Stomach smooth muscle (tissue), 2 donors: ENCODE results near the gene ARMC9.

Source experiments
- H3K27ac ChIP-seq: one replicate; pipeline ENCODE4 v1.7.0; 2013; ENCODE audit warnings: mild to moderate bottlenecking, low read length, inconsistent platforms
- H3K27me3 ChIP-seq, 2 donors: one replicate each; pipeline ENCODE4 v1.7.0; 2013; ENCODE audit warnings: low read length in 2 of 2; ENCODE audit not compliant: insufficient read depth in 2 of 2, control insufficient read depth in 1 of 2
- H3K36me3 ChIP-seq, 2 donors: one replicate each; pipeline ENCODE4 v1.7.0; 2013; ENCODE audit warnings: low read length in 2 of 2; ENCODE audit not compliant: control insufficient read depth in 2 of 2, insufficient read depth in 2 of 2
- H3K4me1 ChIP-seq: one replicate; pipeline ENCODE4 v1.7.0; 2013; ENCODE audit warnings: low read length; ENCODE audit not compliant: control insufficient read depth, insufficient read depth
- H3K4me3 ChIP-seq, 2 donors: one replicate each; pipeline ENCODE4 v1.7.0; 2013; ENCODE audit warnings: low read length in 2 of 2
- H3K9ac ChIP-seq, 2 donors: one replicate each; pipeline ENCODE4 v1.7.0; 2013; ENCODE audit warnings: low read length in 2 of 2, mild to moderate bottlenecking in 1 of 2
- H3K9me3 ChIP-seq, 2 donors: one replicate each; pipeline ENCODE4 v1.7.0; 2013; ENCODE audit warnings: low read length in 2 of 2; ENCODE audit not compliant: control insufficient read depth in 2 of 2
- donor health status: healthy.
- donor health status: Pancreatic carcinoma.

ARMC9 gene

DNA sequence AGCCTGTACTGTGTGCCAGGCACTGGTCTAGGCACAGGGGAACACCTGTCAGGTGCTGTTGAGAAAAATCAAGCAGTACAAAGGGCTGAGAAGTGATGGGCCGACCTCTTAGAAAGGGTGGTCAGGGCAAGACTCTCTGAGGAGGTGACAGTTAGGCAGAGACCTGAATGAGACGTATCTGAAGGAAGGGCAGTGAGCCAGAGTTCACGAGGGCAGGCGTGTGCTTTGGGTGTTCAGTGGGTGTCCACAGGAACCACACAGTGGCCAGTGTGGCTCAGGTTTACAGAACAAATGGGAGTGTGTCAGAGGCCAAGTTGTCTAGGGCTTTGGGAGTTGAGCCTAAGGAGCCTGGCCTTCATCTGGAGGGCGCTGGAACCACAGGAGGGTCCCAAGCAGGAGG is 6.2 kb downstream of the ARMC9 start:
- H3K27me3 ChIP-seq: no peaks in the 10 kb centered on the region
- no peak overlapping the region for H3K9ac ChIP-seq
- H3K9me3 ChIP-seq: no peaks in the 10 kb centered on the region
- peaks cover 9% of the 10 kb centered on the region for H3K4me1 ChIP-seq
- H3K4me3 ChIP-seq: no peak overlapping the region
- H3K27ac ChIP-seq: no peak overlapping the region
- peaks cover 0 to 8% of the 10 kb centered on the region in 2 donors for H3K36me3 ChIP-seq

DNA sequence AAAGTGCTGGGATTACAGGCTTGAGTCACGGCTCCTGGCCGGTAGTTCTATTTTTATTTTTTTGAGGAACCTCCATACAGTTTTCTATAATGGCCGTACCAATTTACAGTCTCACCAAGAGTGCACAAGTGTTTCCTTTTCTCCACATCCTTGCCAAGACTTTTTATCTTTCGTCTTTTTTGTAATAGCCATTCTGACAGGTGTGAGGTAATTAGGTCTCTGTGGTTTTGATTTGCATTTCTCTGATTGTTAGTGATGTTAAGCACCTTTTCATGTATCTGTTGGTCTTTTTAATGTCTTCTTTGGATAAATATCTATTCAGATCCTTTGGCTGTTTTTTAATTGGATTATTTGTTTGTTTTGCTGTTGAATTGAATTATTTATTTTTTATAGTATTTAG is 9.3 kb downstream of the ARMC9 start:
- H3K4me3 ChIP-seq: no peak overlapping the region
- peaks cover 3 to 12% of the 10 kb centered on the region in 2 donors for H3K36me3 ChIP-seq
- H3K9ac ChIP-seq: no peak overlapping the region
- no peaks in the 10 kb centered on the region for H3K4me1 ChIP-seq
- no peaks in the 10 kb centered on the region for H3K9me3 ChIP-seq
- H3K27me3 ChIP-seq: no peaks in the 10 kb centered on the region
- no peak overlapping the region for H3K27ac ChIP-seq

DNA sequence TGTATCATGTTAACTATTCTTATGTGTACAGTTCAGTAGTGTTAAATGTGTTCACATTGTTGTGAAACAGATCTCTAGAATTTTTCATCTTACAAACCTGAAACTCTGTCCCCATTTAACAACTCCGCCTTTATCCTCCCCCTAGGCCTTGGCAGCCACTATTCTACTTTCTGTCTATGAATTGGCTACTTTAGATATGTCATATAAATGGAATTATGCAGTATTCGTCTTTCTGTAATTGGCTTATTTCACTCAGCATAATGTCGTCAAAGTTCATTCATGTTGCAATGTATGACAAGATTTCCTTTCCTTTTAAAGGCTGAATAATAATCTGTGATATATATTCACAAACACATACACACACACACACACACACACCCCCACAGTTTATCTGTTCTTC is 12.4 kb downstream of the ARMC9 start:
- Histone ChIP-seq H3K27ac (no peak overlapping the region), H3K9me3 (no peaks in the 10 kb centered on the region), H3K4me1 (no peaks in the 10 kb centered on the region), H3K9ac (no peak overlapping the region), H3K4me3 (no peak overlapping the region), H3K27me3 (no peaks in the 10 kb centered on the region), H3K36me3 (peaks cover 10 to 20% of the 10 kb centered on the region in 2 donors)

DNA sequence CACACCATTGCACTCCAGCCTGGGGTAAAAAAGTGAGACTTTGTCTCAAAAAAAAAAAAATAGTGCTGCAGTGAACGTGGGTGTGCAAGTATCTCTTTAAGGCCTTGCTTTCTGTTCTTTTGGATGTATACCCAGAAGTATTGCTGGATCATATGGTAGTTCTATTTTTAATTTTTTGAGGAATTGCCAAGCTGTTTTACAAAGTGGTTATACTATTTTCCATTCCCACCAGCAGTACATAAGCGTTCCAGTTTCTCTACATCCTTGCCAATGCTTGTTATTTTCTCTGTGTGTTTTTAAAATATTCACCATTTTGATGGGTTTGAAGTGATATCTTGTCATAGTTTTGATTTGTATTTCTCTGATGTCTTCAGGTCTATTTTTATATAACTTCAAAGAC is 13.1 kb downstream of the ARMC9 start:
- no peak overlapping the region for H3K27ac ChIP-seq
- no peaks in the 10 kb centered on the region for H3K27me3 ChIP-seq
- no peak overlapping the region for H3K4me3 ChIP-seq
- peaks cover 10 to 21% of the 10 kb centered on the region in 2 donors for H3K36me3 ChIP-seq
- H3K4me1 ChIP-seq: no peaks in the 10 kb centered on the region
- H3K9me3 ChIP-seq: no peaks in the 10 kb centered on the region
- H3K9ac ChIP-seq: no peak overlapping the region

DNA sequence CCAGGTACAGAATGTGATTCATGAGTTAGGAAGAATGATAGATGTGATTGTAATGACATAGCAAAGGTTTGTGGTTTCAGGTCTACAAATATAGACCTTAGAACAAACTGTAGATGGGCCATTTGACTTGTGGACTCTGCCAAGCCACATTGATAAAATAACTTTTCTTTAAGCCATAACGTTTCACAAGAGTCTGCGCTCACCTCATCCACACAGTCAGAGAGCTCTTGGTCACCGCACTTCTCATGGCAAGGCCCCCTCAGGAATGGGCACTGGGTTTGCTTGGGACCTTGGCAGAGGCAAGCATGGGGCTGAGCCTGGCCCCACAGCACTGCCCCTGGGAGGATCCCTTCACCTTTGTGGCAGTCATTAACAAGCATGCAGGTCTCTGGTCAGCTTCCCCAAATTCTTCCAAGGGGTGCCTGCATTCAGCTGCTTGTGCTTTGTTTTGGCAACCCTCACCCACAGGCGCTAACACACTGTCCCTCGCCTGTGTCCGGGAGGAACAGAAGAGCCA is 14.0 kb downstream of the ARMC9 start:
- H3K4me1 ChIP-seq: no peaks in the 10 kb centered on the region
- H3K36me3 ChIP-seq: peaks cover 10 to 23% of the 10 kb centered on the region in 2 donors
- no peak overlapping the region for H3K4me3 ChIP-seq
- no peak overlapping the region for H3K27ac ChIP-seq
- no peaks in the 10 kb centered on the region for H3K9me3 ChIP-seq
- no peak overlapping the region for H3K9ac ChIP-seq
- no peaks in the 10 kb centered on the region for H3K27me3 ChIP-seq

DNA sequence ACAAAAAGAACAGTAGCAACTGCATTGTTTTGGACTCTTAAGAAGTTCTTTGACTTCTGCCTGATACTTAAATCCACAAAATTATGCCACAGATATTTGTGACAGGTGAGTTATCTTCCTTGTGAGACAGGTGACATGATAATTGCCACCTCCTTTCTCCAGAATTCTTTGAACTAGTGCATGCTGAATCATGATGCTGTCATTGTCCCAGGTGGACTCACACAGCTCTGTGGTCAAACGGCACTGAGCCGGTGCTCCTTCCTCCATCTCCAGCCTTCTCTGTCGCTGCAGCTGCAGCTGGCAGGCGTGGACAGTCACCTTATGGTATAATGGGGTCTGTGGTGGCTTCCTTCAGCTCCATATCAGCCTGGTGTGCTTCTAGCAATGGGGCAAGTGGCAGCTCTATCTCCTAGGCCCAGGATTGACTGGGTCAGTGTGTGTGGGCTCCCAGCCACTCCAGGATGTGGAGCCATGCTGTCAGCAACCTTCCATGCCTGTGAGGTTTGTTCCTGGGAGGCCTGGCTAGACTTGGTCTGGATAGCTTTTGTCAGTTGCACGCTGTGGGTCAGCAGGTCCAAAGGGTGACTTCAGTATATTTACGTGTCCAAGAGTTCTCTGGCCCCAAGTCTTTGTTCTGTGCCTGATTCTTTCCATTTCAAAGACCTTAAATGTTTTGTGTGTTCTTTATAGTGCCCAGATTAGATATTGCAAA is 15.7 kb downstream of the ARMC9 start:
- Histone ChIP-seq H3K27me3 (no peaks in the 10 kb centered on the region), H3K27ac (no peak overlapping the region), H3K9me3 (no peaks in the 10 kb centered on the region), H3K4me3 (no peak overlapping the region), H3K4me1 (no peaks in the 10 kb centered on the region), H3K9ac (no peak overlapping the region), H3K36me3 (peaks cover 10 to 25% of the 10 kb centered on the region in 2 donors)

DNA sequence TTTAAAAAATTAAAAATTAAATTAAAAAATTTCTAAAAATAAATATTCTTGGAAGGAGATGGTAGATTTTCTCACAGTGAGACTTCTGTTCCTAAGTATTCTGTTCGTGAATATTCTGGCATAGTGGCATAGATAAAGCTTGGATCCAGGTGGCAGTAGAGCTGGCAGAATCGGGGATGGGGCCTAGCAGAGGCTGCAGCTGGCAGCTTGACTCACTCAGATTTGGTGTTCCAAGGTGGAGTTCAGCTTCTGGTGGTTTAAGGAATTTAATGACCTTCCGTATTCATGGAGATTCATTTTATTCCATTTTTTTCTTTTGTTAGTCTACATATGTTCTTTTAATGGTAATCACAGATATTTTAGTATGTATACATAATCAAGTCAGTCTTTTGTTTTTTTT is 19.9 kb downstream of the ARMC9 start:
- Histone ChIP-seq H3K27ac (no peak overlapping the region), H3K27me3 (no peaks in the 10 kb centered on the region), H3K4me3 (no peak overlapping the region), H3K36me3 (peaks cover 8 to 25% of the 10 kb centered on the region in 2 donors), H3K9me3 (no peaks in the 10 kb centered on the region), H3K9ac (no peak overlapping the region), H3K4me1 (peaks cover 6% of the 10 kb centered on the region)

DNA sequence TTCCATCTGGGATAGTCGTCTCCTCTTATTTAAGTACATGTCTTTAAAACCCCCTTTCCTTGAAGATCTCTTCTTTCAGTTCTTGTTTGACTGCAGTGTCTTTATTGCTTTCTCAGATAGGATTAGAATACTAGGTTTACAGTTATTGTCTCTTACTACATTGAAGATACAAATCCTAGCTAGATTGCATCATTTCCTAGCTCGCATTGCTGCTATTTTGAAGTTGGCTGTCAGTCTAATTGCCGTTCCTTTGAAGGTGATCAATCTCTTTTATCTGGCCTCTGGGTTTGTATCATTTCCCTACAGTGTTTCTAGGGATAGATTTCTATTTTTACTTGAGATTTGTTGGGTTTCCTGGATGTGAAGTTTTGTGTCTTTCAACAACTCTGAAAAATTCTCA is 20.9 kb downstream of the ARMC9 start:
- Histone ChIP-seq H3K27ac (no peak overlapping the region), H3K4me1 (peaks cover 11% of the 10 kb centered on the region), H3K36me3 (peaks cover 3 to 21% of the 10 kb centered on the region in 2 donors)

DNA sequence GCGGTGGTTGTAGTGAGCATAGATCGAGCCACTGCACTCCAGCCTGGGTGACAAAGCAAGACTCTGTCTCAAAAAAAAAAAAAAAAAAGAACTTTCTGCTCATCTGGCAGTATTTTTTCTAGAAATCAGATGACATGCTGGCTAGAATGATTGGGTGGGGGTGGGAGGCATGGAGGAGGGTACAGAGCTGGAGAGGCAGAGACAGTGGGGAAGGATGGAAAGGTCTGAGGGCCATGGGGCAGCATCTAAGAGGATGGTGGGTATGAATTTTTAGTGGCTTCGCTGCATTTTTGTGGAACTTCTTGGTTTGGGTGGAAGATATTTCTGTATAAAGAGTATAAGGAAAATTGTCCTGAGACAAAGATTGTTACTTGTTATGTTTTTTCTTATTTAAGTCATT is 23.3 kb downstream of the ARMC9 start:
- Histone ChIP-seq H3K4me1 (peaks cover 12% of the 10 kb centered on the region), H3K27ac (peak overlapping the region; percentile 69), H3K27me3 (no peaks in the 10 kb centered on the region), H3K9ac (no peak overlapping the region), H3K4me3 (no peak overlapping the region), H3K36me3 (peaks cover 0 to 9% of the 10 kb centered on the region in 2 donors), H3K9me3 (no peaks in the 10 kb centered on the region)

More for the DNA sequence above, 20.9 kb downstream of the ARMC9 start:
- Histone ChIP-seq H3K4me3 (no peak overlapping the region), H3K9me3 (no peaks in the 10 kb centered on the region), H3K9ac (no peak overlapping the region), H3K27me3 (no peaks in the 10 kb centered on the region)

DNA sequence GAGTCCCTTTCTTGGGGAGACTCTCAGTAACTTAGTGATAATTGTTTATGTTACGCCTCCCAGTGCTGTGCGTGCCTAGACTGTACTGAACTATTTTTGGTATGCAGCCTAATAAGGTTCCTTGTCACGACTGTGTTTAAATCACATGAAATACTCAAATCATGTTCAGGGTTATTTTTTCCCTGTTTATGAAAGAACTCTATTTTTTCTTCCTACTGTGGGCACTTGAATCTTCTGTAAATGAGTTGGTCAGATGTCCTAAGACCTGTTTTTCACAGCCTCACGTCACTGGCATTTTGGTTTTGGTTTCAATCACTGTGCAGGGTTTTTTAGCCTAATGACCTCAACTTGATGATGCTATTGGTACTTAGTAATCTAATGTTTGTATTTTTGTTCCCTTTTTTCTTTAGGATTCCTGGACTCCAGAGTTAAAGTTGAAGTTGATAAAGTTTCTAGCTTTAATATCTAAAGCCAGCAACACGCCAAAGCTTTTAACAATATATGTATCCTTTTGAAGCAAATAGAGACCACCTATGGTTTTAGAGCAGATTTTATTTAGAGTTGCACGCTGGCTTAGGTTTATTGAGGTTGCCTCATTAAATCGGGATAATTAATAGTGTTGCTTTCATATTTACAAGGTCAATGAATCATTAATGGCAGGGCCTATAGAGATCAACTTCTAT is 24.0 kb downstream of the ARMC9 start:
- H3K9ac ChIP-seq: peak overlapping the region in 1 of 2 donors; percentile 3
- H3K36me3 ChIP-seq: peaks cover 0 to 9% of the 10 kb centered on the region in 2 donors
- H3K27me3 ChIP-seq: no peaks in the 10 kb centered on the region
- H3K27ac ChIP-seq: peak overlapping the region; percentile 69
- peaks cover 15% of the 10 kb centered on the region for H3K4me1 ChIP-seq
- H3K4me3 ChIP-seq: peak overlapping the region in 1 of 2 donors; percentile 4
- no peaks in the 10 kb centered on the region for H3K9me3 ChIP-seq

DNA sequence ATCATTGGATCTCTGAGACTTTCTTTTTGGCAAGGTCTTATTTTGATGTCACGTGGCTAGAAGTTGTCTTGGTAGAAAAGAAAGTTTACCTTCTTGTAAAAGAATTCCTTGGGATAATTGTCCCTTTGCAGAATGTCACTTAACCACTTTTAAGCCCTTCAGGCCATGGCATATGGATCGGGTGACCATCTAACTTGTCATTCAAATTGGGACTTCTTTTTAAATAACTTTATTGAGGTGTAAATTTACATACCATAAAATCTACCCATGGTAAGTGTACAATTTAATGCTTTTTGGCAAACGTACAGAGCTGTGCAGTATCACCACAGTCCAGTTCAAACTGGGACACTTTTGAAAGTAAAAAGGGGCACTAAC is 24.6 kb downstream of the ARMC9 start:
- Histone ChIP-seq H3K9me3 (no peaks in the 10 kb centered on the region), H3K4me3 (no peak overlapping the region), H3K27ac (peak overlapping the region; percentile 69), H3K27me3 (no peaks in the 10 kb centered on the region), H3K9ac (peak overlapping the region in 1 of 2 donors; percentile 3), H3K4me1 (peaks cover 19% of the 10 kb centered on the region), H3K36me3 (peaks cover 0 to 7% of the 10 kb centered on the region in 2 donors)
